ENCODE measurements around the gene ZNF235. TPM values are rescaled to one million over a fixed set of nuclear protein-coding genes. Genes with fewer than 3 reads are reported as not detected.

The ZNF235 gene
- total RNA-seq, 1 donor from 2014 or later, result 9.6 TPM

DNA sequence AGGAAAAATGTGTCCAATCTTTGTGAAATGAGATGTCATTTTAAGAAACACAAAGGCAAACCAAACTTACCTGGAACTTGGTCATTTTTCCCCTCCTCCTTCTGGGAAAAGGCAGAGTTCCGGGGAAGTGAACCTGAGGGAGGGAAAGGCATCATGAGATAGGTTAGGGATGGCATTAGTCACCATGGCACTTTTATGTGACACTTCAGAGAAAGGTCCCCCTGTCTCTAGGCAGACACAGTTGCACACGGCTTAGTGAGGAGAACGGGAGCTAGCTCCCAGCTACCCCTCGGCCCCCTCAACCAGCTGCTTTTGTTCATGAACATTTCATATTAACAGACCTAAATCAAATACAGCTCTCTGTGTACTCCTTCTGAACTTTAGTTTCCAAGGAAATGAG, 1.5 kb downstream of the ZNF235 start:
- H3K4me3 Mint-ChIP-seq, result peak overlapping the region; percentile 95
- H3K9me3 Mint-ChIP-seq, result peaks cover 11% of the 10 kb centered on the region
- Histone ChIP-seq H3K4me3 (peak overlapping the region; percentile 75), H3K27me3 (no peaks in the 10 kb centered on the region), H3K79me2 (ENCODE audit: low read depth) (peaks cover 7% of the 10 kb centered on the region), H3F3A (ENCODE audit: low read depth) (peaks cover 5% of the 10 kb centered on the region), H3K9me3 (ENCODE audit: low read depth) (no peaks in the 10 kb centered on the region), H3K36me3 (peaks cover 6% of the 10 kb centered on the region), H3K4me1 (no peaks in the 10 kb centered on the region), H3K9ac (no peak overlapping the region), H4K20me1 (ENCODE audit: low read depth) (no peaks in the 10 kb centered on the region), H3K4me2 (peak overlapping the region; percentile 86), H2AFZ (replicated peaks) (no peak overlapping the region), H3K27ac (no peak overlapping the region)
- DNase-seq (ENCODE audit: low spot score), result no peak
- TF ChIP-seq EZH2phosphoT487 (IDR thresholded peaks at IDR 0.05), result no peak
- TF ChIP-seq EZH2 (IDR thresholded peaks at IDR 0.05), result no peak
- TF ChIP-seq, protein P1, sequence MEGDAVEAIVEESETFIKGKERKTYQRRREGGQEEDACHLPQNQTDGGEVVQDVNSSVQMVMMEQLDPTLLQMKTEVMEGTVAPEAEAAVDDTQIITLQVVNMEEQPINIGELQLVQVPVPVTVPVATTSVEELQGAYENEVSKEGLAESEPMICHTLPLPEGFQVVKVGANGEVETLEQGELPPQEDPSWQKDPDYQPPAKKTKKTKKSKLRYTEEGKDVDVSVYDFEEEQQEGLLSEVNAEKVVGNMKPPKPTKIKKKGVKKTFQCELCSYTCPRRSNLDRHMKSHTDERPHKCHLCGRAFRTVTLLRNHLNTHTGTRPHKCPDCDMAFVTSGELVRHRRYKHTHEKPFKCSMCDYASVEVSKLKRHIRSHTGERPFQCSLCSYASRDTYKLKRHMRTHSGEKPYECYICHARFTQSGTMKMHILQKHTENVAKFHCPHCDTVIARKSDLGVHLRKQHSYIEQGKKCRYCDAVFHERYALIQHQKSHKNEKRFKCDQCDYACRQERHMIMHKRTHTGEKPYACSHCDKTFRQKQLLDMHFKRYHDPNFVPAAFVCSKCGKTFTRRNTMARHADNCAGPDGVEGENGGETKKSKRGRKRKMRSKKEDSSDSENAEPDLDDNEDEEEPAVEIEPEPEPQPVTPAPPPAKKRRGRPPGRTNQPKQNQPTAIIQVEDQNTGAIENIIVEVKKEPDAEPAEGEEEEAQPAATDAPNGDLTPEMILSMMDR (IDR thresholded peaks at IDR 0.05), result no peak
- peaks cover 17% of the 10 kb centered on the region for H3K36me3 Mint-ChIP-seq
- no peak overlapping the region for H3K27ac Mint-ChIP-seq
- no peaks in the 10 kb centered on the region for H3K27me3 Mint-ChIP-seq (ENCODE audit: insufficient read depth, low read depth)
- H3K4me1 Mint-ChIP-seq, result peaks cover 11% of the 10 kb centered on the region

DNA sequence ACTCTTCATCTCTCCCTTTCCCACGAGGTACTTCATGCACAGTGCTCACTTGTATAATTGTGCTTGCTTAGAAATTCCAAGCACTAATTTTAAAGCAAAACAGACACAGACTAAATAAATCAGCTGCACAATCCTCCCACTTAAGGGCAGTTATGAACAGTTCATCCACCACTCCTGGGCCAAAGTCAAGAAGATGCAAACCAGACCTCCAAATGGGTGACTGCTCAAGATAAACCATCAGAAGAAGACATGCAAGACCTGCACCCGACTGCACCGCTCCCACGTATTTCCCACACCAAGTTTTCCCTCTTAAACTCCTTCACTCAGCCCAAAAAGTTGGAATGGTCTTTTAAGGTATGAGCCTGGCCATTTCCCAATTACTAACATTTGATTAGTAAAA, 19.9 kb downstream of the ZNF235 start:
- H3K27ac ChIP-seq, result no peak overlapping the region
- TF ChIP-seq, protein P1 (IDR thresholded peaks at IDR 0.05), result no peak
- TF ChIP-seq EZH2phosphoT487 (IDR thresholded peaks at IDR 0.05) (no peak), EZH2 (IDR thresholded peaks at IDR 0.05) (no peak)
- no peaks in the 10 kb centered on the region for H3K79me2 ChIP-seq (ENCODE audit: low read depth)
- Mint-ChIP-seq H3K9me3 (peaks cover 22% of the 10 kb centered on the region), H3K27me3 (ENCODE audit: insufficient read depth, low read depth) (peaks cover 2% of the 10 kb centered on the region), H3K4me1 (no peaks in the 10 kb centered on the region), H3K36me3 (peaks cover 46% of the 10 kb centered on the region), H3K27ac (no peak overlapping the region), H3K4me3 (no peak overlapping the region)
- no peak overlapping the region for H3K4me3 ChIP-seq
- H3K4me2 ChIP-seq, result no peak overlapping the region
- H3K9me3 ChIP-seq (ENCODE audit: low read depth), result peaks cover 8% of the 10 kb centered on the region
- H3K9ac ChIP-seq, result no peak overlapping the region
- DNase-seq (ENCODE audit: low spot score), result no peak
- peaks cover 4% of the 10 kb centered on the region for H3K36me3 ChIP-seq
- H3K4me1 ChIP-seq, result no peaks in the 10 kb centered on the region
- H4K20me1 ChIP-seq (ENCODE audit: low read depth), result no peaks in the 10 kb centered on the region
- H2AFZ ChIP-seq (replicated peaks), result no peak overlapping the region
- no peaks in the 10 kb centered on the region for H3K27me3 ChIP-seq
- H3F3A ChIP-seq (ENCODE audit: low read depth), result no peaks in the 10 kb centered on the region

DNA sequence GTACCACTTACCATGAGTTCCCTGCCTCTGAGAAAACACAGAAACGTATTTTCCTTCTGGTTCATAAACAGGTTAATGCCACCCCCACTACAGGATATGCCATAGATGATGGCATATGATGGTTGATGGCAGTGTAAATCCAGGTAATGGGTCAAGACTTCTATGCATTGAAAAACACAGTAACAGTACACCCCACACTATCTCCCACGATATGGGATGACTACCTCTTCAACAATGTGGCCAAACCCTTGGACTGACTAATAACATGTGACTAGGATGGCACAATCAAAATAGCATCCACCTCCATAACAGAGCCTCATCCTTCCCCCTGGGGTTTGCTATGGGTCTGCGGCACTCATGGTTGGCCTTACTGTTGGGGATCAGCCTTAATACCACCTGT, 22.0 kb downstream of the ZNF235 start:
- Mint-ChIP-seq H3K9me3 (peaks cover 17% of the 10 kb centered on the region), H3K27me3 (ENCODE audit: insufficient read depth, low read depth) (peaks cover 2% of the 10 kb centered on the region), H3K4me3 (no peak overlapping the region), H3K36me3 (peaks cover 30% of the 10 kb centered on the region), H3K27ac (no peak overlapping the region), H3K4me1 (no peaks in the 10 kb centered on the region)
- H3K4me1 ChIP-seq, result no peaks in the 10 kb centered on the region
- H3K27ac ChIP-seq, result no peak overlapping the region
- H4K20me1 ChIP-seq (ENCODE audit: low read depth), result no peaks in the 10 kb centered on the region
- no peak for DNase-seq (ENCODE audit: low spot score)
- H3F3A ChIP-seq (ENCODE audit: low read depth), result no peaks in the 10 kb centered on the region
- no peaks in the 10 kb centered on the region for H3K36me3 ChIP-seq
- H3K4me3 ChIP-seq, result no peak overlapping the region
- H3K9me3 ChIP-seq (ENCODE audit: low read depth), result peaks cover 8% of the 10 kb centered on the region
- H3K79me2 ChIP-seq (ENCODE audit: low read depth), result no peaks in the 10 kb centered on the region
- TF ChIP-seq, protein P1 (IDR thresholded peaks at IDR 0.05), result no peak
- no peak for TF ChIP-seq EZH2 (IDR thresholded peaks at IDR 0.05)
- H3K9ac ChIP-seq, result no peak overlapping the region
- no peak overlapping the region for H3K4me2 ChIP-seq
- H3K27me3 ChIP-seq, result no peaks in the 10 kb centered on the region
- no peak overlapping the region for H2AFZ ChIP-seq (replicated peaks)
